HepG2 (cell line): Measurements from ENCODE around the gene ANKLE1. TPM values are rescaled to one million over a fixed set of nuclear protein-coding genes. Genes with fewer than 3 reads are reported as not detected.

Source experiments
- HOXA7 ChIP-seq: sonication (generic); formaldehyde crosslinking; IDR thresholded peaks from 2 replicates; pipeline ENCODE4 v1.8.1; 2022; ENCODE audit warnings: mild to moderate bottlenecking, missing genetic modification reagents, moderate library complexity
- KDM1A ChIP-seq: IDR thresholded peaks from 2 replicates; pipeline ENCODE4 v1.6.1; 2016; ENCODE audit warnings: missing compliant biosample characterization
- KLF6 ChIP-seq: IDR thresholded peaks from 2 replicates; pipeline ENCODE4 v1.8.0; 2016; ENCODE audit warnings: missing biosample characterization, missing genetic modification reagents
- MAFF ChIP-seq: IDR thresholded peaks from 2 replicates; pipeline ENCODE4 v1.6.1; 2011; ENCODE audit warnings: low read depth, low read length, improper control_type of control experiment
- MAZ ChIP-seq, 2 experiments: sonication (generic) in 1 of 2; formaldehyde crosslinking in 1 of 2; IDR thresholded peaks; 2 replicates each; pipeline versions ENCODE4 v1.5.0 to v1.6.1; 2012 to 2020; ENCODE audit warnings: low read depth in 2 of 2, mild to moderate bottlenecking in 2 of 2, borderline replicate concordance in 1 of 2, improper control_type of control experiment in 1 of 2, low read length in 1 of 2, missing genetic modification reagents in 1 of 2, moderate library complexity in 1 of 2
- NFATC3 ChIP-seq: sonication (generic); formaldehyde crosslinking; IDR thresholded peaks from 2 replicates; pipeline ENCODE4 v1.5.1; 2020; ENCODE audit warnings: mild to moderate bottlenecking, missing genetic modification reagents
- PCBP2 ChIP-seq: fragments of 200-400 bp; formaldehyde crosslinking; optimal IDR thresholded peaks from 2 replicates; pipeline ENCODE3; 2018; ENCODE audit warnings: low read length, low read depth; ENCODE audit not compliant: poor library complexity, severe bottlenecking
- RNF2 ChIP-seq: fragments of 450-650 bp; conservative IDR thresholded peaks from 2 replicates; pipeline ENCODE4 v1.6.1; 2016; ENCODE audit warnings: low read depth
- SCMH1 ChIP-seq: sonication (generic); formaldehyde crosslinking; IDR thresholded peaks from 2 replicates; pipeline ENCODE4 v1.9.0; 2021; ENCODE audit warnings: missing genetic modification reagents, mild to moderate bottlenecking, borderline replicate concordance
- SMARCE1 ChIP-seq: fragments of 450-650 bp; IDR thresholded peaks from 2 replicates; pipeline ENCODE4 v1.6.1; 2017; ENCODE audit warnings: borderline replicate concordance
- TARDBP ChIP-seq: sonication (generic); formaldehyde crosslinking; IDR thresholded peaks from 2 replicates; pipeline ENCODE4 v1.8.0; 2022; ENCODE audit warnings: mild to moderate bottlenecking, missing genetic modification reagents
- XRCC5 ChIP-seq: fragments of 200-400 bp; formaldehyde crosslinking; optimal IDR thresholded peaks from 2 replicates; pipeline ENCODE3; 2017; ENCODE audit warnings: mild to moderate bottlenecking, low read length
- ZFP41 ChIP-seq: sonication (generic); formaldehyde crosslinking; IDR thresholded peaks from 2 replicates; pipeline ENCODE4 v1.4.0; 2020; ENCODE audit warnings: mild to moderate bottlenecking, missing genetic modification reagents, borderline replicate concordance
- ZFYVE20 ChIP-seq: sonication (generic); formaldehyde crosslinking; IDR thresholded peaks from 2 replicates; pipeline ENCODE4 v1.8.0; 2023; ENCODE audit warnings: low read depth, mild to moderate bottlenecking, moderate library complexity, missing genetic modification reagents, borderline replicate concordance
- ZNF674 ChIP-seq: sonication (generic); formaldehyde crosslinking; IDR thresholded peaks from 2 replicates; pipeline ENCODE4 v1.5.0; 2020; ENCODE audit warnings: low read depth, mild to moderate bottlenecking, missing genetic modification reagents
- polyA plus RNA-seq, 8 experiments: library from polyadenylated mRNA; depleted of rRNA in 3 of 8; stranded (reverse) in 7 of 8; unstranded in 1 of 8; fragments of >200 nt; fragmentation: Illumina TruSeq in 4 of 8; extraction: Trizol in 4 of 8; gene quantifications; 2 replicates each; pipeline versions ENCODE4 v1.2.1 to v1.2.3, GENCODE V29; 2011 to 2016; ENCODE audit warnings: low read depth in 4 of 8, missing spikeins in 1 of 8, mixed read lengths in 1 of 8; ENCODE audit not compliant: insufficient read depth in 1 of 8
- total RNA-seq, 5 experiments: library from RNA; depleted of rRNA; stranded (reverse); fragments of >200 nt; fragmentation: Illumina TruSeq; extraction: Trizol; gene quantifications; 2 replicates each; pipeline ENCODE4 v1.2.3, GENCODE V29; 2016; ENCODE audit warnings: low read depth in 1 of 5
- TF ChIP-seq, protein P1 (sequence below): sonication (generic); formaldehyde crosslinking; IDR thresholded peaks from 2 replicates; pipeline ENCODE4 v1.4.0; 2020; ENCODE audit warnings: mild to moderate bottlenecking, missing genetic modification reagents, borderline replicate concordance
- TF ChIP-seq, protein P2 (sequence below): sonication (generic); formaldehyde crosslinking; IDR thresholded peaks from 2 replicates; pipeline ENCODE4 v1.8.1; 2023; ENCODE audit warnings: missing genetic modification reagents, inconsistent platforms, borderline replicate concordance
- TF ChIP-seq, protein P3 (sequence below): sonication (generic); formaldehyde crosslinking; IDR thresholded peaks from 2 replicates; pipeline ENCODE4 v1.5.0; 2020; ENCODE audit warnings: mild to moderate bottlenecking, missing genetic modification reagents, borderline replicate concordance
- TF ChIP-seq, protein P4 (sequence below): sonication (generic); formaldehyde crosslinking; IDR thresholded peaks from 2 replicates; pipeline ENCODE4 v1.5.0; 2020; ENCODE audit warnings: mild to moderate bottlenecking, missing genetic modification reagents

ANKLE1 gene
- total and polyA plus RNA-seq, 2 of the 13 experiments (the other 11 are each of a cell fraction or from before 2014, with no cell fraction given), result 0.69 to 1.5 TPM

DNA sequence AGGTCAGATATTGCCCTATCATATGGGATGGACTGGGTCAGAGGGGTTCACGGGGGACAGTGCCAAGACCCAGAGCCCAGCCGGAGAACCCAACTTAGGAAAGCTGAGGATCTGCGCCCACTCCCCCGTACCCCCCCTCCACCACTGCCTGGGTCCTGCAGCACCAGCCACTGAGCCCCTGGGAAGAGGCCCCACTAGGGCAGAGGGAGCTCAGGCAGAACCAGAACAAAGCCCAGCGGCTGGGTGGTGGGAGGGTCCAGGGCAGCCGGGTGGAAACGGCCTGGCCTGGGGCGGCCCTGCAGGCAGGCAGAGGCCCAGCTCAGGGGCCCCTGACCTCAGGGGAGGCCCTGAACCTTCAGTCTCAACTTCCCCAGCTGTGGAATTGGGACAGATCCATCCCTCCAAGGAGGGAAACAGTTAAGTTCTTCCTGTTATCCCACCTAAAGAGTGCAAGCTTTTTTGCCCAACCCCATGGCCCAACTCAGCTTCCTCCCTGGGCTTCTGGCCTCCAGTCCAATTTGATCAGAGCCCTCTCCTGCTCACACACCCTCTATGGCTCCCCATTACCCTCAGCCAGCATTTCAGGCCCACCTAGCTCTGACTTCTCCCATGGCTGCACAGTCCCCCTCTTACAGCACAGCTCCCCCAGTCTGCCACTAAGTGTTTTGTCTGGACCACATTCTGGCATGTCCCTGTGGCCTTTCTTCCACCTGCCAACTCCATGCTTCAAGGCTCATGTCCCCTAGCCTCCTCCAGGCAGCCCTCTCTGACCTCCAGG lies 39.1 kb upstream of the ANKLE1 start (continued):
- TF ChIP-seq SCMH1 (CRISPR knock-in tag) (no peak), SMARCE1 (no peak), NFATC3 (no peak), KDM1A (CRISPR knock-in tag) (peak; percentile 26; the same call in 1 of the 2 replicates), KLF6 (no peak), MAZ (IDR thresholded peaks at IDR 0.05; ENCODE audit: borderline replicate concordance, low read depth, low read length) (no peak), MAZ (CRISPR knock-in tag; IDR thresholded peaks at IDR 0.05; ENCODE audit: low read depth) (no peak), ZFYVE20 (CRISPR knock-in tag) (no peak), MAFF (no peak), RNF2 (no peak), HOXA7 (CRISPR knock-in tag) (no peak), PCBP2 (no peak), XRCC5 (peak; percentile 37), ZFP41 (CRISPR knock-in tag) (no peak), ZNF674 (CRISPR knock-in tag) (no peak), TARDBP (CRISPR knock-in tag) (no peak)
- TF ChIP-seq, protein P1, sequence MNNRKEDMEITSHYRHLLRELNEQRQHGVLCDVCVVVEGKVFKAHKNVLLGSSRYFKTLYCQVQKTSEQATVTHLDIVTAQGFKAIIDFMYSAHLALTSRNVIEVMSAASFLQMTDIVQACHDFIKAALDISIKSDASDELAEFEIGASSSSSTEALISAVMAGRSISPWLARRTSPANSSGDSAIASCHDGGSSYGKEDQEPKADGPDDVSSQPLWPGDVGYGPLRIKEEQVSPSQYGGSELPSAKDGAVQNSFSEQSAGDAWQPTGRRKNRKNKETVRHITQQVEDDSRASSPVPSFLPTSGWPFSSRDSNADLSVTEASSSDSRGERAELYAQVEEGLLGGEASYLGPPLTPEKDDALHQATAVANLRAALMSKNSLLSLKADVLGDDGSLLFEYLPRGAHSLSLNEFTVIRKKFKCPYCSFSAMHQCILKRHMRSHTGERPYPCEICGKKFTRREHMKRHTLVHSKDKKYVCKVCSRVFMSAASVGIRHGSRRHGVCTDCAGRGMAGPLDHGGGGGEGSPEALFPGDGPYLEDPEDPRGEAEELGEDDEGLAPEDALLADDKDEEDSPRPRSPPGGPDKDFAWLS (CRISPR knock-in tag), result no peak
- TF ChIP-seq, protein P2, sequence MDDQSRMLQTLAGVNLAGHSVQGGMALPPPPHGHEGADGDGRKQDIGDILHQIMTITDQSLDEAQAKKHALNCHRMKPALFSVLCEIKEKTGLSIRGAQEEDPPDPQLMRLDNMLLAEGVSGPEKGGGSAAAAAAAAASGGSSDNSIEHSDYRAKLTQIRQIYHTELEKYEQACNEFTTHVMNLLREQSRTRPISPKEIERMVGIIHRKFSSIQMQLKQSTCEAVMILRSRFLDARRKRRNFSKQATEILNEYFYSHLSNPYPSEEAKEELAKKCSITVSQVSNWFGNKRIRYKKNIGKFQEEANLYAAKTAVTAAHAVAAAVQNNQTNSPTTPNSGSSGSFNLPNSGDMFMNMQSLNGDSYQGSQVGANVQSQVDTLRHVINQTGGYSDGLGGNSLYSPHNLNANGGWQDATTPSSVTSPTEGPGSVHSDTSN (CRISPR knock-in tag), result no peak
- TF ChIP-seq, protein P3, sequence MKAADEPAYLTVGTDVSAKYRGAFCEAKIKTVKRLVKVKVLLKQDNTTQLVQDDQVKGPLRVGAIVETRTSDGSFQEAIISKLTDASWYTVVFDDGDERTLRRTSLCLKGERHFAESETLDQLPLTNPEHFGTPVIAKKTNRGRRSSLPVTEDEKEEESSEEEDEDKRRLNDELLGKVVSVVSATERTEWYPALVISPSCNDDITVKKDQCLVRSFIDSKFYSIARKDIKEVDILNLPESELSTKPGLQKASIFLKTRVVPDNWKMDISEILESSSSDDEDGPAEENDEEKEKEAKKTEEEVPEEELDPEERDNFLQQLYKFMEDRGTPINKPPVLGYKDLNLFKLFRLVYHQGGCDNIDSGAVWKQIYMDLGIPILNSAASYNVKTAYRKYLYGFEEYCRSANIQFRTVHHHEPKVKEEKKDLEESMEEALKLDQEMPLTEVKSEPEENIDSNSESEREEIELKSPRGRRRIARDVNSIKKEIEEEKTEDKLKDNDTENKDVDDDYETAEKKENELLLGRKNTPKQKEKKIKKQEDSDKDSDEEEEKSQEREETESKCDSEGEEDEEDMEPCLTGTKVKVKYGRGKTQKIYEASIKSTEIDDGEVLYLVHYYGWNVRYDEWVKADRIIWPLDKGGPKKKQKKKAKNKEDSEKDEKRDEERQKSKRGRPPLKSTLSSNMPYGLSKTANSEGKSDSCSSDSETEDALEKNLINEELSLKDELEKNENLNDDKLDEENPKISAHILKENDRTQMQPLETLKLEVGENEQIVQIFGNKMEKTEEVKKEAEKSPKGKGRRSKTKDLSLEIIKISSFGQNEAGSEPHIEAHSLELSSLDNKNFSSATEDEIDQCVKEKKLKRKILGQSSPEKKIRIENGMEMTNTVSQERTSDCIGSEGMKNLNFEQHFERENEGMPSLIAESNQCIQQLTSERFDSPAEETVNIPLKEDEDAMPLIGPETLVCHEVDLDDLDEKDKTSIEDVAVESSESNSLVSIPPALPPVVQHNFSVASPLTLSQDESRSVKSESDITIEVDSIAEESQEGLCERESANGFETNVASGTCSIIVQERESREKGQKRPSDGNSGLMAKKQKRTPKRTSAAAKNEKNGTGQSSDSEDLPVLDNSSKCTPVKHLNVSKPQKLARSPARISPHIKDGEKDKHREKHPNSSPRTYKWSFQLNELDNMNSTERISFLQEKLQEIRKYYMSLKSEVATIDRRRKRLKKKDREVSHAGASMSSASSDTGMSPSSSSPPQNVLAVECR (CRISPR knock-in tag), result 0 out of 2 replicates have a peak, but pooled peaks have one; percentile 10
- TF ChIP-seq, protein P4, sequence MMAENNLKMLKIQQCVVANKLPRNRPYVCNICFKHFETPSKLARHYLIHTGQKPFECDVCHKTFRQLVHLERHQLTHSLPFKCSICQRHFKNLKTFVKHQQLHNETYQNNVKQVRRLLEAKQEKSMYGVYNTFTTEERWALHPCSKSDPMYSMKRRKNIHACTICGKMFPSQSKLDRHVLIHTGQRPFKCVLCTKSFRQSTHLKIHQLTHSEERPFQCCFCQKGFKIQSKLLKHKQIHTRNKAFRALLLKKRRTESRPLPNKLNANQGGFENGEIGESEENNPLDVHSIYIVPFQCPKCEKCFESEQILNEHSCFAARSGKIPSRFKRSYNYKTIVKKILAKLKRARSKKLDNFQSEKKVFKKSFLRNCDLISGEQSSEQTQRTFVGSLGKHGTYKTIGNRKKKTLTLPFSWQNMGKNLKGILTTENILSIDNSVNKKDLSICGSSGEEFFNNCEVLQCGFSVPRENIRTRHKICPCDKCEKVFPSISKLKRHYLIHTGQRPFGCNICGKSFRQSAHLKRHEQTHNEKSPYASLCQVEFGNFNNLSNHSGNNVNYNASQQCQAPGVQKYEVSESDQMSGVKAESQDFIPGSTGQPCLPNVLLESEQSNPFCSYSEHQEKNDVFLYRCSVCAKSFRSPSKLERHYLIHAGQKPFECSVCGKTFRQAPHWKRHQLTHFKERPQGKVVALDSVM (CRISPR knock-in tag), result peak; percentile 46; the same call in 1 of the 2 replicates
